Ecto neural progenitor cell (in vitro differentiated cells): ENCODE data around the gene LGALS1.
"Not testable (repeated sequence)": the region's sequence is repeated elsewhere in the genome, so short reads cannot be mapped to it uniquely, and the experiment has no call there.

Experiments used
- DNase-seq: peaks from one replicate; pipeline ENCODE4 v3.0.0-alpha.2; 2018; ENCODE audit warnings: low spot score

Gene LGALS1

DNA sequence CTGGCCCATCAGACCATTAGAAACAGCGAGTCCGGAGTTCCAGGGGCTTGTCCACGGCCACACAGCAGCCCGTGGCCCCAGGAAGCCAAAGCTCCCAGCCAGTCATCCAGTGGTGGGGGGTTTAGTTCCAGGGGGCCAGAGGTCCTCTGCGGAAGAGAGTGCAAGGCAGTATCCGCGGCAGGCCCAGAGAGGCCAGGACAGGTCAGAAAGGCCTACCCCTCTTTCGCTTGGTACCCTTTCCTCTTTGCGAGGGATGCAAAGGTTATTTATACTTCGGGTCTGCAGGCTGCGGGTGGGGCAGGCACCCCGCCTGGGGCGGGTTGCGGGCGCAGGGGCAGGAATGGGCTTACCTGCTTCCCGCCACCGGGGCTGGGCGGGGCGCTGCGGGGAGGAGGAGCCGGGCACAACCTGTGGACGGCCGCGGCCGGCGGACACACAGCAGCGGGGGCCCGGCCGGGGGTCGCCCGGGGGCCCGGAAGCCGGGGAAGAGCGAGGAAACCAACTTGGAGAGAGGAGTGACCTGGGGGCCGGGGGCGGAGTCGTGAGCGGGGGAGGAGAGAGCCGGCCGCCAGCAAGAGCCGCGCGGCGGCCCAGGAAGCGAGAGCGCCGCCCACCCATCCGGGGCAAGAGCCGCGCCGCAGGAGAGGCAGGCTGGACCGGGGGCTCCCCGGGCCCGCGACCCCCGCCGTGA, 36.2 kb upstream of the LGALS1 start, which contains the start of gene SH3BP1:
SH3BP1 (plus strand) TSS at position 600 of the 691 bp plus-strand sequence. CDS start 119 bp downstream, outside the sequence.
- peak; percentile 84 for DNase-seq

DNA sequence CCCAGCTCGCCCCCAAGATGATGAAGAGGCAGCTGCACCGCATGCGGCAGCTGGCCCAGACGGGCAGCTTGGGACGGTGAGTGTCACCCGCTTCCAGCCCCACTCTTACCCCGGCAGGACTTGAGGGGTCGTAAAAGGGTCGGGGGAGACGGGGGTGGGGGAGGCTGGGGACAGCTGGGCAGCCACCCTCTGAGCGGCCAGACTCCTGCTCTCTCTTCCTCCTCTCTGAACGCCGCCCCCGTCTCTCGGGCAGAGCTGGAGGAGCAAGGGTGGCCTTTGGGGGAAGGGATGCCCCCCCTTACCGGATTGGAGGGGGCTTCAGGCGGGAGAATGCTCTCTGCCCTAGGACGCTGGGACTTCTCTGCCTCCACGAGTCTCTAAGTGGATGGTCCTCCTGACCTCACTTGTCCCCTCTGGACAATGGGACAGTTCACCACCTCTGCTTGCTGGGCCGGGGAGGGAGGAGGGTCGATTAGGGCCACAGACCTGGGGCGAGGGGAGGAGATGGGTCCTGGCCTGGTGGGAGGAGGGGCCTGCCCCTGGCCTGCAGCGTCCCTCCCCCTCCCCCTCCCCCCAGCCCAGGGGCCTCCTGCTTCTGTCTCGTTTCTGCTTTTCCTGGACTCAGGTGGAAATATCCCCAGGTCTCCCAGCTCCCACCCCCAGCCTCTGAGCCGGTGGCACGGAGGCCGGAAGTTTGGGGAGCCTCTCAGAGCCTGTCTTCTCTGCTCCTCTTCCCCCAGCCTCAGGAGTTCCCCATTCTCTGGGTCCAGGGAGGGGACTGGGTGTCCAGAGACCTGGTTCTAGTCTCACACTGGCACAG, 35.5 kb upstream of the LGALS1 start:
- DNase-seq = no peak

DNA sequence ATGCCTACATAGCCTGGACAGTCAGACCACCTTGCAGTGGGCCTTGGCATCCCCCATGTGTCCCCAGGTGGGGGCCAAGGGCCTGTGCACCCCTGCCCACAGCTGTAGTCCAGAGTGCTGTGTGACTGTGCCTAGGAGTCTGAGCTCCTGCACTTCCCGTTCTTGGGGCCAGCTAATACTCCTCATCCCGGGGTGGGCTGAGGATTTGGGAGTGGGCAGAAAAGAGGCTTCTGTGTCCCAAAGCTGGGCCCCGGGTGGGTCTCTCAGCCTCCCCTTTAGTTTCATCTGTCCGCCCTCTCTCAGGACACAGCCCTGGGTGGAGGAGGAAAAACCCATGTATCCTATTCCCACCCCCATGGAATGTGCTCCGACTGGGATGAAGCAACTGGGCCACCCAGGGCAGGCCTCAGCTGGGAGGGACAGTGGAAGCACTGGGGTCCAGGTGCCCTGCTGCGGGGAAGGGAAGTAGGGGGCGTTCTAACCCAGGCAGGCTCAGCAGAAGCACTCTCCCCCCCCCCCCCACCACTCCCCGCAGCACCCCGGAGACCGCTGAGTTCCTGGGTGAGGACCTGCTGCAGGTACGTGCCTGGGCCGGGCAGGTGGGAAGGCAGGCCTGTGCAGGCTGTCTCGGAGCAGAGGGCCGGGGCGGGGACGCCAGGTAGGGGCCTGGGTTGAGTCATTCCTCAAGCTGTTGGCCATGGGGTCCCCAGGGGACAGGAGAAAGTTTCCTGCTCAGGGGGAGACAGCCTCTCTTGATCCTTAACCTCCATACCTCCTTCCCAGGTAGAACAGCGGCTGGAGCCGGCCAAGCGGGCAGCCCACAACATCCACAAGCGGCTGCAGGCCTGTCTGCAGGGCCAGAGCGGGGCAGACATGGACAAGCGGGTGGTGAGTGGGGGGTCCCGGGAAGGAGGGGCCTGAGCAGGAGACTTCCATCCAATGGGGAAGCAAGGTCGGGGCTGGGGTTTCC, 34.6 kb upstream of the LGALS1 start:
- DNase-seq = no peak

DNA sequence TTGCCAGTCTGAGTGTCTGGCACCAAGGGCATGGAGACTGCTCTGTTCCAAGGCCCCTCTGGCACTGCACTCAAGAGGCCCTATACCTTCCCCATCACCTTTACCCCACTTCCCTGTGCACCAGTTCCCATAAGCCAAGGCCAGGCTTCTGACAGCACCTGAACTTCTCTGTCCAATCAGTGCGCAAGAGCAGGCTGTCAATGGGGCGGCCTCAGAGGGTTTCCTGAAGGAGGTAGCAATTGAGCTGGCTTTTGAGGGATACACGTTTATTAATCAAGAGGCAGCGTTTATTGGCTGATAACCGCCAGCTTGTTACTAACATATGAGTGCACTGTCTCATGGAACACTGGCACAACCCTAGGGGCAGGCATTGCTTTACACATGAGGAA, 33.9 kb upstream of the LGALS1 start:
- no peak for DNase-seq

DNA sequence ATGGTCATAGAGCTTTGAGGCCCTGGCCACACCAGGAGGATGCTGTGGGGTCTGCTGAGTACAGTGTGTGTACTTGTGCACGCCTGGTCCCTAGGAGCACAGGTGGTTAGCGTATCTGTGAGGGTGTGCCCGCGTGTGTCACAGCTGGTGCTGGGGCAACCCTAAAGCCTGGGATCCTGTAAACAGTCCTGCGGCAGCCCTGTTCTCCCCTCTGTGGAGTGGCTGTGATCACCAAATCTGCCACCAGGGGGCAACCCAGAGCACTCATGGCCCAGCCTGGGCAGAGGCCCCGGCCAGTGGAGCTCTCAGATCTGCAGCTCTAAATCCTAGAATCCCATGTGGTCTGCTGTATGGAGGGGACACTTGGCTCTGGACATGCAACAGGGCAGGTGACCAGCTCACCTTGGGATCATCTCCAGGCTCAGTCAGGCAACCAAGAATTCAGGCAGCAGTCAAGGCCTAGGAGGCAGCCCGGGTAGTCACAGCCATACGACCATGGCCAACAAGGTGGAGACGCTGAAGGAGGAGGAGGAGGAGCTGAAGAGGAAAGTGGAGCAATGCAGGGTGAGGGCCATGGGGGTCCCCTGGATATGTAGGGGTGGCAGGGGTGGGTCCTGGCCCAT, 32.1 kb upstream of the LGALS1 start:
- DNase-seq = peak; percentile 91

DNA sequence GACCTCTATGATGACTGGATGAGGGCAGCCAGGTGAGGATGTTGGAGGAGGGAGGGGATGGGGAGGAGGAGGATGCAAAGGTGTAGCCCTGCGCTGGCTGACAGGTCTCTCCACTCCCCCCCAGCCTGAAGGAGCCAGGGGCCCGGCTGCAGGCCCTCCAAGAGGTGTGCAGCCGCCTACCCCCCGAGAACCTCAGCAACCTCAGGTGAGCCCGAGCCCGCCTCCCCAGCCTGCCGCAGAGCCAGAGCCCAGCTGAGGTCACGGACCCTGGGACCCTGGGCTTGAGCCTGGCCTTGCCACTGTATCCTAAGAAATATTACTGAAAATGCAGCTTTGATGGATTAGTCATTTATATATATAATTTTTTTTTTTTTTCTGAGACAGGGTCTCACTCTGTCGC, 28.1 kb upstream of the LGALS1 start:
- DNase-seq = no peak

DNA sequence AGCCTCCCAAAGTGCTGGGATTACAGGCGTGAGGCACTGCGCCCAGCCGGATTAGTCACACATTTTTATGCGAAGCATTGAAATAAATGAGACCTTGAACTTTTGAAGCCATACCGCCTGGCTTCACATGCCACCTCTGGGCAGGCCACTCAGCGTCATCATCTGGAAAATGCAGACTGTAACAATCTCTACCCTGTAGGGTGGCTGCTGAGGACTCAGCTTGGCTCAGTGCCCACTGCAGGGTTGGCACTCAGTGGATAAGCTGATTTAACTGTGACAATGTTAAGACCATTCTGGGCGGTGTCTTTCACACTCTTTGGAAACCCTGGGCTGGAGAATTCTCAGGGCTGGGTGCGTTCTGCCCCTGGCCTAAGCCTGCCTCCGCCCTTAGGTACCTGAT, 27.5 kb upstream of the LGALS1 start:
- no peak for DNase-seq

DNA sequence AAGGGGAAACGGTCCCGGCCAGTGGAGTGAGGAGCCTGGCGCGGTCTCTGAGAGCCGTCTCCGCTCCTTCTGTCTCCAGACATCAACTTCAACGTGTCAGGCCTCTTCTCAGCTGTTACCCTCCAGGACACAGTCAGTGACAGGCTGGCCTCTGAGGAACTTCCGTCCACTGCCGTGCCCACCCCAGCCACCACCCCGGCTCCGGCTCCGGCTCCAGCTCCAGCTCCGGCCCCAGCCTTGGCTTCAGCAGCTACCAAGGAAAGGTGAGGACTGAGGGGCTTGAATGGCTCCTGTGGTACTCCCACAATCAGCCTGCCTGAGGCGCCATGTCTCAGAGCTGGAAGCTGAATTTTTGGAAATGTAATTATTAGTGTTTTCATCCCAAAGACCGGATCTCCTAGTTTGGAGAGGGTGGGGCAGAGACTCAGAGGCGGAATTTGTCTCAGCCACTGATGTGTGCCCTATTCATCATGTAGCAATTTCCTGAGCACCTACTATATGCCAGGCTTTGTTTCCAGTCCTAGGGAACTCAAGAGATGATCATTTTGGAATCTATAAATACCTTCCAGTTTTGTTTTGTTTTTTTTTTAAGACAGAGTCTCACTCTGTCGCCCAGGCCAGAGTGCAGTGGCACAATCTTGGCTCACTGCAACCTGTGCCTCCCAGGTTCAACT, 24.8 kb upstream of the LGALS1 start:
- no peak for DNase-seq

DNA sequence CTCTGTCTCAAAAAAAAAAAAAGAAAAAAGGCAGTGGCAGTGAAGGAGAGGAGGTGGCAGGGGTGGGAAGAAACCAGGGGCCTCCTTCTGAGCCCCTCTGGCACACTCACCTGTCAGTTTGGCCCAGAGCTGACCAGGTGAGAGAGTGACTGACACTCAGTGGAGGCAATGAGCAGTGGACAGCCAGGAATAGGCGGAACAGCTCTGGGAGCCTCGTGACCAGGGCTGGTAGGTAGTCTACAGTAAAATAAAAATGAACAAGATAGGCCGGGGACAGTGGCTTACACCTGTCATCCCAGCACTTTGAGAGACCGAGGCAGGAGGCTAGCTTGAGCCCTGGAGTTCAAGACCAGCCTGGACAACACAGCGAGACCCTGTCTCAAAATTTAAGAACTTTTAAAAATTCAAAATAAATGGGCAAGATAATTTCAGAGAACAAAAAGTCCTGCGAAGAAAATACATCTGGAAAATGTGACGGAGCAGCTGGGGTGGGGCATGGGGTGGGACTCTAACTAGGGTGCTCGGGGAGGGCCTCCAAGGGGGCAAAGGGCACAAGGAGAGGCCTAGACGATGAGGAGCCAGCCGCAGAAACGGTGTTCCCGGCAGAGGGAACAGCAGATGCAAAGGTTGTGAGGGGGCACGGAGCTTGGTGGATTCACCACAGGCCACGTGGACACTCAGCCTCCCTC, 20.7 kb upstream of the LGALS1 start:
- DNase-seq = no peak

DNA sequence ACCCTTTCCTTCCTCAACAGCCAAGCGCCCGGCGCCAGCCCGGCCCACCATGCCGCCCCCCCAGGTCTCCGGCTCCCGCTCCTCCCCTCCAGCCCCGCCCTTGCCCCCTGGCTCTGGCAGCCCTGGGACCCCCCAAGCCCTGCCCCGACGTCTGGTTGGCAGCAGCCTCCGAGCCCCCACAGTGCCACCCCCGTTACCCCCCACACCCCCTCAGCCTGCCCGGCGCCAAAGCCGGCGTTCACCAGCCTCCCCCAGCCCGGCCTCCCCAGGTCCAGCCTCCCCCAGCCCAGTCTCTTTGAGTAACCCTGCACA, 20.2 kb upstream of the LGALS1 start:
- no peak for DNase-seq

DNA sequence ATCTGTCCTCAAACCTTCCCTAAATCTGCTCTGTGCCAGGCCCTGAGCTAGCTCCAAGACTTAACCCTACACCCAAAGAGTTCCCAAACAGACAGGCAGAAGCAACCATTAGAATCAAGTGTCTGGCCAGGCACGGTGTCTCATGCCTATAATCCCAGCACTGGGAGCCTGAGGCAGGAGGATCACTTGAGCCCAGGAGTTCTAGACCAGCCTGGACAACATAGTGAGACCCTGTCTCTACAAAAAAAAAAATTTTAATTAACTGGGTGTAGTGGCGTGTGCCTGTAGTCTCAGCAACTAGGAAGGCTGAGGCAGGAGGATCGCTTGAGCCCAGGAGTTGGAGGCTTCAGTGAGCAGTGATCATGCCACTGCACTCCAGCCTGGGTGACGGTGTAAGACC, 18.9 kb upstream of the LGALS1 start:
- not testable (repeated sequence) for DNase-seq

DNA sequence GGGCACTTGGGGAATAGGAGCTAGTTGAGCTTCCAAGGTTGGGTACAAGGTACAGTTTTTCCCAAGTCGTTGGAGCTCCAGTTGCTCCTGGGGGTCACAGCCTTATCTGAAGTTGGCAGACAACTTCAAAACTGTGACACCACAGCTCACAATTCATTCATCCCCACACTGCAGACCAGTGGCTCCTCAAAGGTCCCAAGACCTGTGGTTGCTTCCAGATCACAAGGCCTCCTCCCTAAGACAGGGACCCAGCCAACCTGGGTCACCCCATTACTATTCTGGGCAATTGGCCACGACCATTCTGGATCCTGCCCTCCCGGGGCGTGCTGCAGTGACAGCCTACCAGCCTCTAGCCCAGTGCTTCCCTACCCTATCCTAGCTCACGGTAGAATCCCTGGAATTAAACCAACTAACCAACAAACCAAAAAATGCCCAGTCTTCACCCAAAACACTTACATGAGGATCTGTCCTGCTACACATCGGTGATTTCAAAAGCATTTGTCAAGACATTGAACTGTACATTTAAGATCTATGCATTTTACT, 17.8 kb upstream of the LGALS1 start:
- no peak for DNase-seq

DNA sequence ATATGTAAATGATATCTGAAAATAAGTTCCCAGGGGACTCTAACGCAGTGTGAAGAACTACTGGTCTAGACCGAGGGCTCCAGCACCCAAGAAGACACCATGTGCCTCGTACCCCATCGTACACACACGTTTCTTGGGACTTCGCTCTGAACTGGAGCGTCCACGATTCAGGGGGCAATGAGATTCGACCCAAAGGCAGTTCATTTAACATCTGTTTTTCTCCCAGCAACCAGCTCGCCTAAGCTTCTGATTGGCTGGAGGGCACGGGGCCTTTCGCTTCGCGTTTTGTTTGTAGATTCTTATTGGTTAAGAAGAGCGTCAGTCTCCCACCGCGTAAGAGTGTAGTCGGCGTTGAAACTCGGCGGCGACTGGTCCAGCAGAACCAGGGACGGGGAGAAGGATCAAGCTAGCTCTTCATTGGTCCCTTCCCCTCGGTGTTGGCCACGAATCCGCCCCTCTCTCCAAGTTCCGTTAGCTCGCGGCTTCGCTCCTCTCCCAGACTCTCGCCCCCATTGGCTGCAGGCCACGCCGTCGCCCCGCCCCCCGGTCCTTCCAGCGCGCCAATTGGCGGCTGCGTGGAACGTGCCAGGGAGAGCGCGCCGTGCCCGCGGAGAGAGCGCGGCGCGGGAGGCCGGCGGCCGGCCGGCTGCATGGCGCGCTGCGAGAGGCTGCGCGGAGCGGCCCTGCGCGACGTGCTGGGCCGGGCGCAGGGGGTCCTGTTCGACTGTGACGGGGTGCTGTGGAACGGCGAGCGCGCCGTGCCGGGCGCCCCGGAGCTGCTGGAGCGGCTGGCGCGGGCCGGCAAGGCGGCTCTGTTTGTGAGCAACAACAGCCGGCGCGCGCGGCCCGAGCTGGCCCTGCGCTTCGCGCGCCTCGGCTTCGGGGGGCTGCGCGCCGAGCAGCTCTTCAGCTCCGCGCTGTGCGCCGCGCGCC, 17.0 kb upstream of the LGALS1 start, which contains the start of gene PDXP:
PDXP (plus strand) TSS at position 591 of the 933 bp plus-strand sequence; CDS start at position 651, 60 bp downstream.
- DNase-seq = peak; percentile 98

DNA sequence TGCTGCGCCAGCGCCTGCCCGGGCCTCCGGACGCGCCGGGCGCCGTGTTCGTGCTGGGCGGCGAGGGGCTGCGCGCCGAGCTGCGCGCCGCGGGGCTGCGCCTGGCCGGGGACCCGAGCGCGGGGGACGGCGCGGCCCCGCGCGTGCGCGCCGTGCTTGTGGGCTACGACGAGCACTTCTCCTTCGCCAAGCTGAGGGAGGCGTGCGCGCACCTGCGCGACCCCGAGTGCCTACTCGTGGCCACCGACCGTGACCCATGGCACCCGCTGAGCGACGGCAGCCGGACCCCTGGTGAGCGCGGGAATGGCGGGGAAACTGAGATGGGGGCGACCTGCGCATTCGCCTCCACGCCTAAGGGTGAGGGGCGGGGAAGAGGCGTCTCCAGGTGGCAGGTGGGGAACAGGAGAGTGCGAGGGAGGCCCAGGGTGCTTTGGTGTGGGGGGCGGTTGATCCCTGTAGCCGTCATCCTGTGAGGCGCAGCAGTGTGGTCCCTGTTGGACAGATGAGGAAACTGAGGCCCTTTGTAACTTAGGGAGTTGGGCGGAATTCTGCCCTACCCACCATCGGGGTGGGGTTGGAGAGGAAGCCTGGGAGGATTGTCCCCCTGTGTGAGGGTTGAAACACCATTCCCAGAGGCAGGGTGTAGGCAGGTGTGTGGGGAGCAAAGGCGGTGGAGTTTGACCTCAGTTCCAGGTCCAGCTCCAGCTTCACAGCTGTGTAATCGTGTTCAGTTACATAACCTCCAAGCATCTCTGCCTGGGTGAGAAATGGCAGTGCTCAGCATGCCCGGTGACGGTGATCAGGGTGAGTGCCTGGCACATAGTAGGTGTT, 16.2 kb upstream of the LGALS1 start:
- no peak for DNase-seq

DNA sequence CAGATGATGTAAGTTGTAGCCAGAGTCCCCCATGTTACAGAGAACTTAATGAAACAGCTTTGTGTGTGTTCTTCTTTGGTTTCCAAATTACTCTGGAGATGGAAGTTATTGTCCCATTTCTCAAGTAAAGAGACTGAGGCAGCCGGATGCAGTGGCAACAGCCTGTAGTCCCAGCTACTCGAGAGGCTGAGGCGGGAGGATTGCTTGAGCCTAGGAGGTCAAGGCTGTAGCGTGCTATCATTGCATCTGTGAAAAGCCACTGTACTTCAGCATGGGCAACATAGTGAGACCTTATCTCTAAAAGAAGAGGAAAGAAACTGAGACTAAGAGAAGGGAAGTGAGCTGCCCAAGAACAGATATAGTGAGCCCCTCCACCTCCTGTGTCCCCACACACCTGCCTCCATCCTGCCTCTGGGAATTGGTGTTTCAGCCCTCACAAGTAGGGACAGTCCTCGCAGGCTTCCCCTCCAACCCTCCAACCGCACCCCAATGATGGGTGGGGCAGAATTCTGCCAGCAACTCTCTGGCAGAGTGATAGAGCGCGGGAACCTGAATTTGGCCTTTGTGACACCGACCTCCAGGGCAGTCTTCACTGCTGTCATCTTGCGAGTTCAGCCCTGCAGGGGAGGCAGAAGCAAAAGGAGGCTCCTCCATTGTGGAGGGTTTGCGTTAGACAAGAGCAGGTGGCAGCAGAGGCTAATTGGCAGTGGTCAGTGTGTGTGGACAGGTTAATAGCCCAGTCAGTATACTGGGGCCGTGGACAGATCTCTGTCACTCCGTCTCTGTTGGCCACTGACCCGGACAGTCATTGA, 15.3 kb upstream of the LGALS1 start:
- DNase-seq = no peak

DNA sequence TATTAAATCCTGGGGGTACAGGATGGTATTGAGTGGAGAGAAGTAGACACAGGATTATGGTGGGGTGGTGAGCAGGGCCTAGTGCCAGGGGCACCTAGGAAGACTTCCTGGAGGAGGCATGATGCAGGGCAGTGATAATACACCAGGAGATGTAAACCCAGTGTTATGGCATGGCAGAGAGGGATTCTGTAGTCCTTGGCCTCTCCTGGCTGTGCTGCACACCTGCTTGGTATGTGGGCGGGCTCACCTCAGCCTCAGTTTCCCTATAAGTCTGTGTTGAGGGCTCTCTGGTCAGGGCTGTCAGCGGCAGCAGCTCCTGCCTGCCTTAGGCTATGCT, 14.8 kb upstream of the LGALS1 start:
- DNase-seq = no peak

DNA sequence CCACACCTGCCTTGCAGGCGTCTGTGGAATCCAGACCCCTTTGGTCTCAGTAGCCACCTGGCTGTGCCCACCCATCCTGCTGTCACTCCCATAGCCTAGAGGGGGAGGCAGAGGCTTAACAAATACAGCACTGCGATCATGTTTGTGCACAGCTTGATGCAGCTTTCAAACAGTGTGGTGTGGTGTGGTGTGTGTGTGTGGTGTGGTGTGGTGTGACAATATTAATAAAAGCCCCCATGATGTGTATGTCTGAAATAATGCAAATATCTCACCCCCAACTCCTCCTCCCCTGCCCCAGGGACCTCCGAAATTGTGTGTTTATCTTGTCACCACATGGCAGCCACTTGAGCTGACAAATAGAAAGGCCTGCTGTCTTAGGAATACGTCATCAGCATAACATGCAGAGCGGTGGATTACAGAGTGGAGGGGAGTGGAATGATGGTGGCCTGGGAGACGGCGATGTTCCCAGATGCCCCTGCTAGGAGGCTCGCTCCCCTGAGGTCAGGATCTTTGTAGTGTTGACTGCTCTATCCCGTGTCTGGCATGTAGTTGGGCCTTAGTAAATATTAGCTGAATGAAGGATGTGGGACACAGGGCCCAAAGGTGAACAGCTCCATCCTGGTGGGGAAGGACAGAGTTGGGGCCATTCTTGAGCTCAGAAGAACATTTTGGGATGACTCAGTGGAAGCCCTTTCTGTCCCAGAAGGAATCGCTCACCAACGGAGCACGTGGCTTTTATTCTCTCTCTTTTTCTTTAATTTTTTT, 14.1 kb upstream of the LGALS1 start:
- no peak for DNase-seq
